Measurements from ENCODE around the gene OTOP3. TPM values are rescaled to one million over a fixed set of nuclear protein-coding genes. Genes with fewer than 3 reads are reported as not detected.

Gene OTOP3, protein sequence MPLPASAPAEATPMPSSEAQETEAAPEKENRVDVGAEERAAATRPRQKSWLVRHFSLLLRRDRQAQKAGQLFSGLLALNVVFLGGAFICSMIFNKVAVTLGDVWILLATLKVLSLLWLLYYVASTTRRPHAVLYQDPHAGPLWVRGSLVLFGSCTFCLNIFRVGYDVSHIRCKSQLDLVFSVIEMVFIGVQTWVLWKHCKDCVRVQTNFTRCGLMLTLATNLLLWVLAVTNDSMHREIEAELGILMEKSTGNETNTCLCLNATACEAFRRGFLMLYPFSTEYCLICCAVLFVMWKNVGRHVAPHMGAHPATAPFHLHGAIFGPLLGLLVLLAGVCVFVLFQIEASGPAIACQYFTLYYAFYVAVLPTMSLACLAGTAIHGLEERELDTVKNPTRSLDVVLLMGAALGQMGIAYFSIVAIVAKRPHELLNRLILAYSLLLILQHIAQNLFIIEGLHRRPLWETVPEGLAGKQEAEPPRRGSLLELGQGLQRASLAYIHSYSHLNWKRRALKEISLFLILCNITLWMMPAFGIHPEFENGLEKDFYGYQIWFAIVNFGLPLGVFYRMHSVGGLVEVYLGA
- total RNA-seq (2021), result not detected in 2 replicates
- not detected for Bru-seq, nascent RNA
- BruChase-seq, experiment 1, labeled RNA remaining after a 2-hour chase, result percentile 5 among the genes with signal in this experiment
- BruChase-seq, experiment 2, labeled RNA remaining after a 6-hour chase, result not detected
- long read RNA-seq, result 0 reads

DNA sequence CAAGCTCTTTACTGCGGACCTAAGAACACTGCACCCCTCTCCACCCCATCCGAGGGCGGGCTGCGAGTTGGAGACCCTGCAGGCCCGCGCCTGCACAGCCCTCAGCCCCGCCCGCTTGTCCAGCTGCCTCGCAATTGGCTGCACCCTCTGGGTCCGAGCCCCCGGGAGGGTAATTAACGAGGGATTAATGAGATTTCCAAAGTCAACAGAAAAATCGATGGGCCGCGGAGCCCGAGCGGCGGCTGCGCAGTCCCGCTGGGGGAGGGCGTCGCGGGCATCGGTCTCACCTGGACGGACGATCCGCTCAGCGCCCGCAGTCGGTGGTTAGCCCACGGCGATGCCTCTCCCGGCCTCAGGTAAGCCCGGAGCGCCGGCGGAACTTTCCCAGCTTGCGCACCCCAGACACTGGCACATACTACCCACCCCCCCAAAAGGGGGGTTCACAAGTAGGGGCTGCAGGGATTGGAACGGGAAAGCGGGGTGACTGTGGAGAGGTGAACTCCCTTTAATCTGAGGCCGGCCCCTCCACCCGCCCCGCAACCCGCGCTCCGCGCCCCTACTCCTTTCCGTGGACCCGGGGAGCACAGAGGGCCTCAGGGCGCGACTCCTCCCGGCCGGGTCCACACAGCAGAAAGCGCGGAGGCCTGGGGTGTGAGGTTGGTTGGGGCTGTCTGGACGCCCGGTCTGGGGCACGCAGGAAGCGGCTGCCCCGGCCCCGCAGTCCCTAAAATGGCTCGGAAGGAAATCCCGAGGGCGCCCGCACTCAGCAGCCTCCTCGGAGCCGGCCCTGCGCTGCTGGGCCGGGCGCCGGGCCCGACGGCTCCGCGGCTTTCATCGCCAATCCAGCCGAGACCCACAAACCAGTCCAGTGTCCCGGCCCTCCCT is at the start of gene OTOP3:
Gene OTOP3 (plus strand): TSS at position 314 of the 885 bp plus-strand sequence. CDS start 24 bp downstream, at position 338.
- intact Hi-C loops (cut with micrococcal nuclease; ENCODE audit: unreplicated experiment), result no loop called here
- Histone ChIP-seq H3K9me3 (ENCODE audit: insufficient read depth, low read depth) (no peaks in the 10 kb centered on the region), H3K27ac (no peak within 1 kb of the TSS), H3K79me2 (ENCODE audit: low read depth) (no peaks in the 10 kb centered on the region), H3F3A (ENCODE audit: insufficient read depth, low read depth) (no peaks in the 10 kb centered on the region), H3K4me2 (no peak within 1 kb of the TSS), H3K4me3 (no peak within 1 kb of the TSS), H3K36me3 (ENCODE audit: low read depth) (no peaks in the 10 kb centered on the region), H3K4me1 (replicated peaks; ENCODE audit: insufficient read depth) (no peaks in the 10 kb centered on the region), H4K20me1 (ENCODE audit: insufficient read depth) (no peaks in the 10 kb centered on the region), H2AFZ (no peak within 1 kb of the TSS), H3K27me3 (ENCODE audit: insufficient read depth, low read depth) (peaks cover 46% of the 10 kb centered on the region), H3K9me2 (ENCODE audit: insufficient read depth) (no peaks in the 10 kb centered on the region)
- DNase-seq, result no peak
- CTCF ChIA-PET, result no interaction called here
- POLR2A ChIA-PET (ENCODE audit: unreplicated experiment), result interaction anchor here (0.6 kb wide), 1 partner anchor 14 kb away, joined by 3 read pairs; no protein-coding TSS in a partner anchor
- TF ChIP-seq CTCF (conservative IDR thresholded peaks at IDR 0.05), result no peak
- TF ChIP-seq EZH2 (IDR thresholded peaks at IDR 0.05; ENCODE audit: low read depth), result no peak
- BruUV-seq (replicated peaks), result no TSS peak

- POLR2A ChIA-PET (ENCODE audit: unreplicated experiment), result no interaction called here
These were observed 47.2 kb upstream of the OTOP3 start for GRCh38 chr17:74888469-74888868.

More at GRCh38 chr17:74888469-74888868, 47.2 kb upstream of the OTOP3 start:
- no peak overlapping the region for H3K27ac ChIP-seq
- no peaks in the 10 kb centered on the region for H3K4me1 ChIP-seq (replicated peaks; ENCODE audit: insufficient read depth)
- TF ChIP-seq CTCF (conservative IDR thresholded peaks at IDR 0.05), result no peak
- no peak for TF ChIP-seq EZH2 (IDR thresholded peaks at IDR 0.05; ENCODE audit: low read depth)
- no peak for DNase-seq
- no peaks in the 10 kb centered on the region for H4K20me1 ChIP-seq (ENCODE audit: insufficient read depth)
- CTCF ChIA-PET, result interaction anchor here (0.5 to 1.0 kb wide), 3 partner anchors 9 to 17 kb away, joined by 3 read pairs; no protein-coding TSS in a partner anchor
- H3K4me3 ChIP-seq, result no peak overlapping the region
- H3K36me3 ChIP-seq (ENCODE audit: low read depth), result no peaks in the 10 kb centered on the region
- no peaks in the 10 kb centered on the region for H3K79me2 ChIP-seq (ENCODE audit: low read depth)
- intact Hi-C loops (cut with micrococcal nuclease; ENCODE audit: unreplicated experiment), result no loop called here
- H3K9me2 ChIP-seq (ENCODE audit: insufficient read depth), result no peaks in the 10 kb centered on the region
- H3K4me2 ChIP-seq, result no peak overlapping the region
- no TSS peak for BruUV-seq (replicated peaks)
- H2AFZ ChIP-seq, result no peak overlapping the region
- peaks cover 15% of the 10 kb centered on the region; the same call in 1 of the 2 replicates for H3K27me3 ChIP-seq (ENCODE audit: insufficient read depth, low read depth)
- H3K9me3 ChIP-seq (ENCODE audit: insufficient read depth, low read depth), result no peaks in the 10 kb centered on the region
- no peaks in the 10 kb centered on the region for H3F3A ChIP-seq (ENCODE audit: insufficient read depth, low read depth)
